Peyer's patch (tissue), 4 donors: ENCODE measurements around the gene FAM120B.

Source experiments
- CTCF ChIP-seq, 6 experiments: fragments of 450-650 bp in 4 of 6; fragments of 200-600 bp in 2 of 6; sonication (generic) in 1 of 6; IDR thresholded peaks; one replicate each; pipeline ENCODE4 v1.5.1; 2017 to 2019; ENCODE audit warnings: antibody characterized with exemption in 6 of 6, mild to moderate bottlenecking in 3 of 6, moderate library complexity in 1 of 6
- POLR2A ChIP-seq, 2 donors: fragments of 450-650 bp; IDR thresholded peaks; one replicate each; pipeline ENCODE4 v1.5.1; 2017; ENCODE audit warnings: antibody characterized with exemption in 2 of 2, mild to moderate bottlenecking in 2 of 2, moderate library complexity in 2 of 2

- TF ChIP-seq POLR2A (IDR thresholded peaks at IDR 0.05), result no peak
- no peak for TF ChIP-seq CTCF (IDR thresholded peaks at IDR 0.05)
Measured at GRCh38 chr6:170282512-170283158, 23.9 kb upstream of the FAM120B start.
